K562 (cell line): ENCODE data around the gene LRRIQ4. TPM values are rescaled to one million over a fixed set of nuclear protein-coding genes. Genes with fewer than 3 reads are reported as not detected.

Source experiments
- ATF7 ChIP-seq: fragments of 450-650 bp; IDR thresholded peaks from 2 replicates; pipeline ENCODE4 v1.7.1; 2014; ENCODE audit warnings: mild to moderate bottlenecking, moderate library complexity
- BACH1 ChIP-seq: fragments of 200-800 bp; sonication (Bioruptor generic); IDR thresholded peaks from 2 replicates; pipeline ENCODE4 v1.6.1; 2016; ENCODE audit warnings: missing genetic modification characterization, missing compliant biosample characterization
- CREB1 ChIP-seq, 2 experiments: sonication (generic) in 1 of 2; formaldehyde crosslinking in 1 of 2; IDR thresholded peaks; 2 replicates each; pipeline versions ENCODE4 v1.6.1 to v1.8.0; 2012 to 2022; ENCODE audit warnings: inconsistent platforms in 1 of 2, mild to moderate bottlenecking in 1 of 2, missing genetic modification reagents in 1 of 2, moderate library complexity in 1 of 2
- CXXC5 ChIP-seq: fragments of 250-450 bp; sonication (Bioruptor Pico); IDR thresholded peaks from 2 replicates; pipeline ENCODE4 v1.8.0; 2022; ENCODE audit warnings: inconsistent platforms, mild to moderate bottlenecking, moderate library complexity
- ESRRA ChIP-seq: fragments of 450-650 bp; IDR thresholded peaks from 2 replicates; pipeline ENCODE4 v1.6.1; 2014; ENCODE audit warnings: low read depth, mild to moderate bottlenecking, moderate library complexity, borderline replicate concordance
- ETV6 ChIP-seq, 3 experiments: fragments of 150-350 bp in 1 of 3; sonication (generic) in 1 of 3; formaldehyde crosslinking in 1 of 3; IDR thresholded peaks; 2 replicates each; pipeline versions ENCODE4 v1.6.1 to v1.8.0; 2014 to 2022; ENCODE audit warnings: borderline replicate concordance in 2 of 3, low read depth in 2 of 3, antibody characterized with exemption in 1 of 3, low read length in 1 of 3, mild to moderate bottlenecking in 1 of 3, missing genetic modification reagents in 1 of 3
- HLTF ChIP-seq: fragments of 450-650 bp; IDR thresholded peaks from 2 replicates; pipeline ENCODE4 v1.6.1; 2016
- KLF6 ChIP-seq: fragments of 250-450 bp; sonication (Bioruptor Pico); IDR thresholded peaks from 2 replicates; pipeline ENCODE4 v1.4.0; 2020; ENCODE audit warnings: mild to moderate bottlenecking, moderate library complexity, borderline replicate concordance
- MAFG ChIP-seq: fragments of 450-650 bp; conservative IDR thresholded peaks from 2 replicates; pipeline ENCODE4 v1.6.1; 2016; ENCODE audit warnings: missing genetic modification characterization, missing compliant biosample characterization
- MTA3 ChIP-seq: fragments of 450-650 bp; formaldehyde crosslinking; IDR thresholded peaks from 2 replicates; pipeline ENCODE4 v1.6.1; 2017; ENCODE audit warnings: mild to moderate bottlenecking, borderline replicate concordance
- NFE2L1 ChIP-seq: fragments of 450-650 bp; IDR thresholded peaks from 2 replicates; pipeline ENCODE4 v1.6.1; 2016; ENCODE audit warnings: missing genetic modification characterization, low read depth, mild to moderate bottlenecking, missing compliant biosample characterization, moderate library complexity, borderline replicate concordance
- PHB ChIP-seq: fragments of 250-450 bp; sonication (Bioruptor Pico); IDR thresholded peaks from 2 replicates; pipeline ENCODE4 v1.5.0; 2021
- POLR3A ChIP-seq: IDR thresholded peaks from 2 replicates; pipeline ENCODE4 v1.6.1; 2011; ENCODE audit warnings: borderline replicate concordance, mild to moderate bottlenecking, moderate library complexity; ENCODE audit not compliant: insufficient read length, insufficient read depth; ENCODE audit errors: extremely low read depth
- RBM22 ChIP-seq: fragments of 200-400 bp; formaldehyde crosslinking; IDR thresholded peaks from 2 replicates; pipeline ENCODE4 v1.6.1; 2018; ENCODE audit warnings: low read length, low read depth; ENCODE audit not compliant: poor library complexity, severe bottlenecking
- RCOR1 ChIP-seq, 2 experiments: IDR thresholded peaks; 2 replicates each; pipeline ENCODE4 v1.6.1; 2012; ENCODE audit warnings: low read depth in 2 of 2, low read length in 2 of 2, borderline replicate concordance in 1 of 2, improper control_type of control experiment in 1 of 2
- REST ChIP-seq, 2 experiments: fragments of 450-650 bp; formaldehyde crosslinking in 1 of 2; IDR thresholded peaks; 2 replicates each; pipeline versions ENCODE4 v1.4.0 to v1.6.1; 2014 to 2020; ENCODE audit warnings: mild to moderate bottlenecking in 2 of 2, borderline replicate concordance in 1 of 2, low read depth in 1 of 2
- SETDB1 ChIP-seq: IDR thresholded peaks from one replicate; pipeline ENCODE4 v1.6.1; 2012; ENCODE audit warnings: low read length, control low read depth, inconsistent platforms
- U2AF1 ChIP-seq: fragments of 200-400 bp; formaldehyde crosslinking; optimal IDR thresholded peaks from 2 replicates; pipeline ENCODE3; 2017; ENCODE audit warnings: mild to moderate bottlenecking, low read depth, low read length, moderate library complexity
- ZNF175 ChIP-seq: fragments of 200-800 bp; sonication (Bioruptor generic); IDR thresholded peaks from 2 replicates; pipeline ENCODE4 v1.6.1; 2016; ENCODE audit warnings: low read depth, mild to moderate bottlenecking, missing genetic modification characterization, missing compliant biosample characterization
- ZNF184 ChIP-seq: sonication (generic); formaldehyde crosslinking; IDR thresholded peaks from 2 replicates; pipeline ENCODE4 v1.5.0; 2020; ENCODE audit warnings: missing genetic modification reagents
- ZNF23 ChIP-seq: fragments of 250-450 bp; sonication (Bioruptor Pico); IDR thresholded peaks from 2 replicates; pipeline ENCODE4 v1.4.0; 2020; ENCODE audit warnings: mild to moderate bottlenecking
- ZNF717 ChIP-seq: fragments of 250-450 bp; sonication (Bioruptor Pico); IDR thresholded peaks from 2 replicates; pipeline ENCODE4 v1.5.0; 2021
- polyA plus RNA-seq, 8 experiments: library from polyadenylated mRNA; depleted of rRNA in 4 of 8; stranded (reverse) in 5 of 8; unstranded in 3 of 8; fragments of >200 nt; fragmentation: Nextera tagmentation in 2 of 8; fragmentation: Illumina TruSeq in 1 of 8; extraction: Ambion mirVana in 2 of 8; extraction: Trizol in 1 of 8; gene quantifications; 2 replicates each; pipeline versions ENCODE4 v1.2.1 to v1.2.3, GENCODE V29; 2011 to 2014; ENCODE audit warnings: inconsistent platforms in 1 of 8, missing spikeins in 1 of 8
- total RNA-seq, 7 experiments: library from RNA; depleted of rRNA in 6 of 7; stranded (reverse); fragments of >200 nt in 6 of 7; fragmentation: Illumina TruSeq in 2 of 7; extraction: Trizol in 2 of 7; gene quantifications; 2 replicates each; pipeline versions ENCODE4 v1.2.1 to v1.2.3, GENCODE V29; 2011 to 2021; ENCODE audit warnings: low replicate concordance in 1 of 7

The LRRIQ4 gene
- total and polyA plus RNA-seq, 9 of the 15 experiments (the other 6 are each of a cell fraction or from before 2014, with no cell fraction given), result not detected

- no peak for TF ChIP-seq NFE2L1 (tag)
- no peak for TF ChIP-seq ETV6 (IDR thresholded peaks at IDR 0.05; ENCODE audit: borderline replicate concordance in 1 of 2, low read depth in 2 of 2, low read length in 1 of 2)
- no peak for TF ChIP-seq ETV6 (CRISPR knock-in tag; IDR thresholded peaks at IDR 0.05; ENCODE audit: borderline replicate concordance)
- peak; percentile 49; the same call in 1 of the 2 replicates for TF ChIP-seq ESRRA
- no peak for TF ChIP-seq BACH1 (tag)
- 0 out of 2 replicates have a peak, but pooled peaks have one; percentile 18 for TF ChIP-seq ATF7
- no peak for TF ChIP-seq SETDB1
- no peak for TF ChIP-seq RBM22
- TF ChIP-seq HLTF, result no peak
- TF ChIP-seq KLF6 (CRISPR knock-in tag), result no peak
- no peak for TF ChIP-seq CREB1 (IDR thresholded peaks at IDR 0.05)
- TF ChIP-seq CREB1 (CRISPR knock-in tag; IDR thresholded peaks at IDR 0.05), result no peak
- peak; percentile 60 for TF ChIP-seq CXXC5
- no peak for TF ChIP-seq ZNF23 (CRISPR knock-in tag)
- TF ChIP-seq ZNF717 (CRISPR knock-in tag), result no peak
- TF ChIP-seq ZNF184 (CRISPR knock-in tag), result no peak
- no peak for TF ChIP-seq ZNF175 (CRISPR knock-in tag)
- TF ChIP-seq RCOR1 (IDR thresholded peaks at IDR 0.05; ENCODE audit: borderline replicate concordance in 1 of 2, low read depth in 2 of 2, low read length in 2 of 2), result peak in 1 of 2 experiments; percentile 55; a peak in 1 of 4 replicates
- no peak for TF ChIP-seq POLR3A
- no peak for TF ChIP-seq PHB (CRISPR knock-in tag)
- TF ChIP-seq MTA3, result no peak
- TF ChIP-seq REST (IDR thresholded peaks at IDR 0.05; ENCODE audit: borderline replicate concordance), result peak; percentile 87
- TF ChIP-seq REST (CRISPR knock-in tag; IDR thresholded peaks at IDR 0.05; ENCODE audit: low read depth), result no peak
- TF ChIP-seq MAFG, result no peak
- no peak for TF ChIP-seq U2AF1
Measured at GRCh38 chr3:169863458-169863899, 50.8 kb downstream of the LRRIQ4 start (continued).
